HCT116 (cell line): ENCODE results near the gene FAM24A. TPM values are rescaled to one million over a fixed set of nuclear protein-coding genes. Genes with fewer than 3 reads are reported as not detected.

ENCODE experiments used
- ATAC-seq: fragments of 200-7000 bp; cut with Tn5 transposase; 2 replicates; pipeline ENCODE4 v1.9.1; 2020; ENCODE audit warnings: mild to moderate bottlenecking, moderate library complexity
- BruUV-seq: library from RNA; stranded (reverse); fragments of 400-500 nt; replicated peaks from 2 replicates; lab custom pipeline; 2021; lab: Mats Ljungman, UMichigan
- CTCF ChIA-PET: fragments of 300-600 bp; sonication (Branson Sonifier 250); formaldehyde crosslinking; loops from one replicate; lab custom pipeline; 2021; ENCODE audit warnings: antibody characterized with exemption; lab: Charles Lee
- POLR2A ChIA-PET: fragments of 300-600, 350-600 bp; sonication (Branson Sonifier 250); formaldehyde crosslinking; loops from one replicate; lab custom pipeline; 2021; ENCODE audit warnings: antibody characterized with exemption; lab: Charles Lee
- RAD21 ChIA-PET, 2 experiments: fragments of 300-600 bp; sonication (Branson Sonifier 250); formaldehyde crosslinking; loops; one replicate each; lab custom pipeline; 2023; ENCODE audit warnings: low total read pairs in 2 of 2; ENCODE audit not compliant: uncharacterized antibody in 2 of 2, unreplicated experiment in 2 of 2, low non-redundant PET in 1 of 2; lab: Charles Lee
- DNase-seq: peaks from one replicate; pipeline ENCODE4 v3.0.0-alpha.2; 2010; ENCODE audit warnings: low read depth, low spot score
- H2AFZ ChIP-seq: fragments of 200-600 bp; shearing (Covaris generic), sonication (generic); 2 replicates; pipeline ENCODE4 v1.6.1; 2017; ENCODE audit warnings: low read depth, mixed run types, mixed read lengths, antibody characterized with exemption, low read length; ENCODE audit not compliant: poor library complexity, severe bottlenecking
- H3K27ac ChIP-seq: 2 replicates; pipeline ENCODE4 v1.5.1; 2012; ENCODE audit warnings: low read depth, low read length
- H3K27me3 ChIP-seq: fragments of 200-600 bp; sonication (generic); 2 replicates; pipeline ENCODE4 v1.6.1; 2016; ENCODE audit warnings: mixed run types, low read length, mixed read lengths; ENCODE audit not compliant: insufficient read depth
- H3K36me3 ChIP-seq, 2 experiments: fragments of 200-500 bp in 1 of 2; fragments of 200-600 bp in 1 of 2; sonication (Bioruptor generic) in 1 of 2; sonication (generic) in 1 of 2; 2 replicates each; pipeline versions ENCODE4 v1.5.1 to v1.6.1; 2014 to 2016; ENCODE audit warnings: low read length in 2 of 2, inconsistent platforms in 1 of 2, mixed read lengths in 1 of 2, mixed run types in 1 of 2; ENCODE audit not compliant: insufficient read depth in 2 of 2, control insufficient read depth in 1 of 2
- H3K4me1 ChIP-seq, 2 experiments: fragments of 200-600 bp in 1 of 2; sonication (generic) in 1 of 2; 2 replicates each; pipeline versions ENCODE4 v1.5.1 to v1.6.1; 2012 to 2017; ENCODE audit warnings: low read length in 2 of 2, inconsistent platforms in 1 of 2, mild to moderate bottlenecking in 1 of 2, mixed read lengths in 1 of 2, mixed run types in 1 of 2, moderate library complexity in 1 of 2; ENCODE audit not compliant: insufficient read depth in 2 of 2, control insufficient read depth in 1 of 2
- H3K4me2 ChIP-seq: fragments of 200-600 bp; sonication (generic); 2 replicates; pipeline ENCODE4 v1.6.1; 2017; ENCODE audit warnings: mixed run types, low read length, mixed read lengths
- H3K4me3 ChIP-seq, 2 experiments: fragments of 200-600 bp in 1 of 2; sonication (generic) in 1 of 2; replicated peaks in 1 of 2; 2 replicates each; pipeline ENCODE4 v1.5.1; 2011 to 2016; ENCODE audit warnings: low read length in 2 of 2, control low read depth in 1 of 2, low read depth in 1 of 2, mild to moderate bottlenecking in 1 of 2, mixed read lengths in 1 of 2, mixed run types in 1 of 2
- H3K79me2 ChIP-seq: fragments of 200-600 bp; sonication (generic); 2 replicates; pipeline ENCODE4 v1.6.1; 2017; ENCODE audit warnings: mild to moderate bottlenecking, mixed run types, low read length, moderate library complexity, mixed read lengths; ENCODE audit not compliant: insufficient read depth
- H3K9ac ChIP-seq: fragments of 200-600 bp; sonication (generic); 2 replicates; pipeline ENCODE4 v1.6.1; 2016; ENCODE audit warnings: low read length, mixed read lengths
- H3K9me2 ChIP-seq: fragments of 200-600 bp; sonication (generic), shearing (Covaris generic); 2 replicates; pipeline ENCODE4 v1.6.1; 2017; ENCODE audit warnings: mixed run types, mild to moderate bottlenecking, moderate library complexity; ENCODE audit not compliant: insufficient read depth
- H3K9me3 ChIP-seq, 2 experiments: fragments of 200-500 bp in 1 of 2; fragments of 200-600 bp in 1 of 2; sonication (Bioruptor generic) in 1 of 2; sonication (generic) in 1 of 2; 2 replicates each; pipeline ENCODE4 v1.6.1; 2014 to 2017; ENCODE audit warnings: low read length in 2 of 2, mixed read lengths in 2 of 2, inconsistent platforms in 1 of 2, low read depth in 1 of 2, mild to moderate bottlenecking in 1 of 2, mixed run types in 1 of 2, moderate library complexity in 1 of 2; ENCODE audit not compliant: control insufficient read depth in 1 of 2, insufficient read depth in 1 of 2
- H4K20me1 ChIP-seq: fragments of 200-600 bp; sonication (generic), shearing (Covaris generic); 2 replicates; pipeline ENCODE4 v1.6.1; 2017; ENCODE audit warnings: mixed run types, mild to moderate bottlenecking, moderate library complexity; ENCODE audit not compliant: insufficient read depth
- ATF3 ChIP-seq: IDR thresholded peaks from 2 replicates; pipeline ENCODE4 v1.6.1; 2012
- CBX3 ChIP-seq: IDR thresholded peaks from 2 replicates; pipeline ENCODE4 v1.6.1; 2012; ENCODE audit warnings: low read depth
- CEBPB ChIP-seq: IDR thresholded peaks from 2 replicates; pipeline ENCODE4 v1.6.1; 2012; ENCODE audit warnings: low read depth
- EGR1 ChIP-seq: IDR thresholded peaks from 2 replicates; pipeline ENCODE4 v1.6.1; 2012; ENCODE audit warnings: low read depth
- ELF1 ChIP-seq: IDR thresholded peaks from 2 replicates; pipeline ENCODE4 v1.6.1; 2012; ENCODE audit warnings: low read depth, borderline replicate concordance
- POLR2A ChIP-seq: IDR thresholded peaks from 2 replicates; pipeline ENCODE4 v1.7.0; 2011; ENCODE audit warnings: borderline replicate concordance; ENCODE audit not compliant: insufficient read depth, insufficient read length; ENCODE audit errors: extremely low read depth
- RAD21 ChIP-seq: IDR thresholded peaks from 2 replicates; pipeline ENCODE4 v1.6.1; 2012; ENCODE audit warnings: low read depth, mild to moderate bottlenecking
- REST ChIP-seq: IDR thresholded peaks from 2 replicates; pipeline ENCODE4 v1.6.1; 2012; ENCODE audit warnings: low read depth
- TCF7L2 ChIP-seq: IDR thresholded peaks from 2 replicates; pipeline ENCODE4 v1.7.0; 2011; ENCODE audit warnings: borderline replicate concordance, inconsistent platforms; ENCODE audit not compliant: insufficient read depth, insufficient read length; ENCODE audit errors: extremely low read depth
- ZBTB33 ChIP-seq: IDR thresholded peaks from 2 replicates; pipeline ENCODE4 v1.6.1; 2011; ENCODE audit warnings: mild to moderate bottlenecking, low read length, moderate library complexity; ENCODE audit not compliant: insufficient replicate concordance; ENCODE audit errors: extremely low read depth
- intact Hi-C: fragments of 100-400 bp; cut with micrococcal nuclease; formaldehyde crosslinking; loops from 2 replicates; pipeline ENCODE4 v1.10.0; 2022
- total RNA-seq: library from RNA; stranded (reverse); gene quantifications from one replicate; pipeline ENCODE4 v1.2.1, GENCODE V29; 2021; ENCODE audit not compliant: unreplicated experiment

FAM24A gene
- total RNA-seq, 1 experiment from 2014 or later: not detected

- RAD21 ChIA-PET: no interaction called here
- CTCF ChIA-PET: no interaction called here
- Histone ChIP-seq H3K27me3 (no peaks in the 10 kb centered on the region), H3K4me3 (no peak overlapping the region), H2AFZ (no peak overlapping the region), H3K9ac (no peak overlapping the region), H3K27ac (no peak overlapping the region), H3K9me3 (no peaks in the 10 kb centered on the region), H3K9me2 (no peaks in the 10 kb centered on the region), H3K79me2 (no peaks in the 10 kb centered on the region), H3K4me1 (no peaks in the 10 kb centered on the region), H4K20me1 (no peaks in the 10 kb centered on the region), H3K4me2 (no peak overlapping the region), H3K36me3 (peaks cover 5 to 18% of the 10 kb centered on the region in 2 experiments; a peak in 2 of 4 replicates)
- POLR2A ChIA-PET: no interaction called here
- TF ChIP-seq REST: no peak
- TF ChIP-seq EGR1: no peak
- no peak for TF ChIP-seq CEBPB
- no peak for TF ChIP-seq ZBTB33
- TF ChIP-seq ELF1: no peak
- no peak for TF ChIP-seq RAD21
- no peak for TF ChIP-seq CBX3
- TF ChIP-seq ATF3: no peak
- no peak for TF ChIP-seq POLR2A
- no peak for TF ChIP-seq TCF7L2
- DNase-seq (no peak), ATAC-seq (no peak)
- intact Hi-C loops: no loop called here
- BruUV-seq: no TSS peak
Measured at GRCh38 chr10:122939856-122940543, 29.6 kb downstream of the FAM24A start.
